Measurements from ENCODE around the gene GPR132. TPM values are rescaled to one million over a fixed set of nuclear protein-coding genes. Genes with fewer than 3 reads are reported as not detected.
A peak's percentile ranks its signal among the peaks of the same experiment; 100 is the strongest.

The GPR132 gene
- total and polyA plus RNA-seq, 2 of the 8 experiments (the other 6 are each of a cell fraction or from before 2014, with no cell fraction given) = 0.11 TPM; not detected in 1

DNA sequence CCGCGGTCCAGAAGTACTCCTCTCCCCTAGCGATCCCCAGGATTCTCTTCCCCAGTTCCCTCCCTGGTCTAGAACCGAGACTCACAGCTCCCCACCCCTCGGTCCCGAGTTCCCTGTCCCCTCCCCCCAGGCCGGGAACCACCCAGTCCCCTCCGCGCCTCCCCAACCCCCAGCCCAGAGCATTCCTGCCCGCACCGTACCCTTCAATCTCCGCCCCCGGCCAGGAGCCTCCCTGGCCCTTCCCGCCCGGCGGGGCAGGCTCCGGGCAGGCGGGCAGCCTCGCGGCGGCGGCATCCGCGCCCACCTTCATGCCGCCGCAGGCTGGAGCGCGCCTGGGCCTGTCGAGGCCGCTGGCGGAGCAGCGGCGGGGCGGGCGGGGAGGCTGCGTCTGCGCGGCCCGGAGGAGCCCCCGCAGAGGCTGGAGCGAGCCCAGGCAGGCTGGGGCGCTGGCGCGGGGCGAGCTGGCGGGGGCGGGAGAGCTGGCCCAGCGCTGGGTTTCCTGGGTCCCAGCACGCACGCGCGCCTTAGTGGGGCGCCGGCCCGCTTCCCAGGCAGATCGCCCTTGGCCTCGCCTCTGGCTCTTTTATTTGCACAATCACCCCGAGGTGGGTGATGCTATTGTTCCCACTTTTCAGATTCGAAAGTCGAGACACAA, 22.2 kb upstream of the GPR132 start (continued):
- TF ChIP-seq, protein P1, sequence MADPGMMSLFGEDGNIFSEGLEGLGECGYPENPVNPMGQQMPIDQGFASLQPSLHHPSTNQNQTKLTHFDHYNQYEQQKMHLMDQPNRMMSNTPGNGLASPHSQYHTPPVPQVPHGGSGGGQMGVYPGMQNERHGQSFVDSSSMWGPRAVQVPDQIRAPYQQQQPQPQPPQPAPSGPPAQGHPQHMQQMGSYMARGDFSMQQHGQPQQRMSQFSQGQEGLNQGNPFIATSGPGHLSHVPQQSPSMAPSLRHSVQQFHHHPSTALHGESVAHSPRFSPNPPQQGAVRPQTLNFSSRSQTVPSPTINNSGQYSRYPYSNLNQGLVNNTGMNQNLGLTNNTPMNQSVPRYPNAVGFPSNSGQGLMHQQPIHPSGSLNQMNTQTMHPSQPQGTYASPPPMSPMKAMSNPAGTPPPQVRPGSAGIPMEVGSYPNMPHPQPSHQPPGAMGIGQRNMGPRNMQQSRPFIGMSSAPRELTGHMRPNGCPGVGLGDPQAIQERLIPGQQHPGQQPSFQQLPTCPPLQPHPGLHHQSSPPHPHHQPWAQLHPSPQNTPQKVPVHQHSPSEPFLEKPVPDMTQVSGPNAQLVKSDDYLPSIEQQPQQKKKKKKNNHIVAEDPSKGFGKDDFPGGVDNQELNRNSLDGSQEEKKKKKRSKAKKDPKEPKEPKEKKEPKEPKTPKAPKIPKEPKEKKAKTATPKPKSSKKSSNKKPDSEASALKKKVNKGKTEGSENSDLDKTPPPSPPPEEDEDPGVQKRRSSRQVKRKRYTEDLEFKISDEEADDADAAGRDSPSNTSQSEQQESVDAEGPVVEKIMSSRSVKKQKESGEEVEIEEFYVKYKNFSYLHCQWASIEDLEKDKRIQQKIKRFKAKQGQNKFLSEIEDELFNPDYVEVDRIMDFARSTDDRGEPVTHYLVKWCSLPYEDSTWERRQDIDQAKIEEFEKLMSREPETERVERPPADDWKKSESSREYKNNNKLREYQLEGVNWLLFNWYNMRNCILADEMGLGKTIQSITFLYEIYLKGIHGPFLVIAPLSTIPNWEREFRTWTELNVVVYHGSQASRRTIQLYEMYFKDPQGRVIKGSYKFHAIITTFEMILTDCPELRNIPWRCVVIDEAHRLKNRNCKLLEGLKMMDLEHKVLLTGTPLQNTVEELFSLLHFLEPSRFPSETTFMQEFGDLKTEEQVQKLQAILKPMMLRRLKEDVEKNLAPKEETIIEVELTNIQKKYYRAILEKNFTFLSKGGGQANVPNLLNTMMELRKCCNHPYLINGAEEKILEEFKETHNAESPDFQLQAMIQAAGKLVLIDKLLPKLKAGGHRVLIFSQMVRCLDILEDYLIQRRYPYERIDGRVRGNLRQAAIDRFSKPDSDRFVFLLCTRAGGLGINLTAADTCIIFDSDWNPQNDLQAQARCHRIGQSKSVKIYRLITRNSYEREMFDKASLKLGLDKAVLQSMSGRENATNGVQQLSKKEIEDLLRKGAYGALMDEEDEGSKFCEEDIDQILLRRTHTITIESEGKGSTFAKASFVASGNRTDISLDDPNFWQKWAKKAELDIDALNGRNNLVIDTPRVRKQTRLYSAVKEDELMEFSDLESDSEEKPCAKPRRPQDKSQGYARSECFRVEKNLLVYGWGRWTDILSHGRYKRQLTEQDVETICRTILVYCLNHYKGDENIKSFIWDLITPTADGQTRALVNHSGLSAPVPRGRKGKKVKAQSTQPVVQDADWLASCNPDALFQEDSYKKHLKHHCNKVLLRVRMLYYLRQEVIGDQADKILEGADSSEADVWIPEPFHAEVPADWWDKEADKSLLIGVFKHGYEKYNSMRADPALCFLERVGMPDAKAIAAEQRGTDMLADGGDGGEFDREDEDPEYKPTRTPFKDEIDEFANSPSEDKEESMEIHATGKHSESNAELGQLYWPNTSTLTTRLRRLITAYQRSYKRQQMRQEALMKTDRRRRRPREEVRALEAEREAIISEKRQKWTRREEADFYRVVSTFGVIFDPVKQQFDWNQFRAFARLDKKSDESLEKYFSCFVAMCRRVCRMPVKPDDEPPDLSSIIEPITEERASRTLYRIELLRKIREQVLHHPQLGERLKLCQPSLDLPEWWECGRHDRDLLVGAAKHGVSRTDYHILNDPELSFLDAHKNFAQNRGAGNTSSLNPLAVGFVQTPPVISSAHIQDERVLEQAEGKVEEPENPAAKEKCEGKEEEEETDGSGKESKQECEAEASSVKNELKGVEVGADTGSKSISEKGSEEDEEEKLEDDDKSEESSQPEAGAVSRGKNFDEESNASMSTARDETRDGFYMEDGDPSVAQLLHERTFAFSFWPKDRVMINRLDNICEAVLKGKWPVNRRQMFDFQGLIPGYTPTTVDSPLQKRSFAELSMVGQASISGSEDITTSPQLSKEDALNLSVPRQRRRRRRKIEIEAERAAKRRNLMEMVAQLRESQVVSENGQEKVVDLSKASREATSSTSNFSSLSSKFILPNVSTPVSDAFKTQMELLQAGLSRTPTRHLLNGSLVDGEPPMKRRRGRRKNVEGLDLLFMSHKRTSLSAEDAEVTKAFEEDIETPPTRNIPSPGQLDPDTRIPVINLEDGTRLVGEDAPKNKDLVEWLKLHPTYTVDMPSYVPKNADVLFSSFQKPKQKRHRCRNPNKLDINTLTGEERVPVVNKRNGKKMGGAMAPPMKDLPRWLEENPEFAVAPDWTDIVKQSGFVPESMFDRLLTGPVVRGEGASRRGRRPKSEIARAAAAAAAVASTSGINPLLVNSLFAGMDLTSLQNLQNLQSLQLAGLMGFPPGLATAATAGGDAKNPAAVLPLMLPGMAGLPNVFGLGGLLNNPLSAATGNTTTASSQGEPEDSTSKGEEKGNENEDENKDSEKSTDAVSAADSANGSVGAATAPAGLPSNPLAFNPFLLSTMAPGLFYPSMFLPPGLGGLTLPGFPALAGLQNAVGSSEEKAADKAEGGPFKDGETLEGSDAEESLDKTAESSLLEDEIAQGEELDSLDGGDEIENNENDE (IDR thresholded peaks at IDR 0.05; ENCODE audit: insufficient replicate concordance, low read length) = no peak
- TF ChIP-seq JUN (IDR thresholded peaks at IDR 0.05; ENCODE audit: low read depth, low read length) (no peak), SUZ12 (IDR thresholded peaks at IDR 0.05; ENCODE audit: low read length) (peak; percentile 69), MAFK (IDR thresholded peaks at IDR 0.05; ENCODE audit: low read depth, low read length) (no peak), KDM4A (IDR thresholded peaks at IDR 0.05; ENCODE audit: low read depth, low read length, severe bottlenecking) (peak; percentile 31), NANOG (IDR thresholded peaks at IDR 0.05; ENCODE audit: insufficient read depth, low read depth, low read length, poor library complexity, severe bottlenecking) (no peak), TAF7 (optimal IDR thresholded peaks at IDR 0.05; ENCODE audit: borderline replicate concordance, low read depth, low read length) (no peak), EP300 (IDR thresholded peaks at IDR 0.05; ENCODE audit: borderline replicate concordance in 1 of 2, low read depth in 2 of 2, low read length in 2 of 2) (no peak)
- TF ChIP-seq, protein P2, sequence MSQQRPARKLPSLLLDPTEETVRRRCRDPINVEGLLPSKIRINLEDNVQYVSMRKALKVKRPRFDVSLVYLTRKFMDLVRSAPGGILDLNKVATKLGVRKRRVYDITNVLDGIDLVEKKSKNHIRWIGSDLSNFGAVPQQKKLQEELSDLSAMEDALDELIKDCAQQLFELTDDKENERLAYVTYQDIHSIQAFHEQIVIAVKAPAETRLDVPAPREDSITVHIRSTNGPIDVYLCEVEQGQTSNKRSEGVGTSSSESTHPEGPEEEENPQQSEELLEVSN (IDR thresholded peaks at IDR 0.05) = peak; percentile 88

All from H1 (cell line).